GM12874 (cell line): ENCODE data around the gene SERF2.

Source experiments
- TF ChIP-seq, protein P1 (sequence below): IDR thresholded peaks from 2 replicates; pipeline ENCODE4 v1.5.1; 2011; ENCODE audit warnings: low read depth, mild to moderate bottlenecking, control low read depth, low read length, moderate library complexity; ENCODE audit not compliant: insufficient read depth

SERF2 gene

GRCh38 chr15:43769584-43770228, 22.4 kb upstream of the SERF2 start:
- TF ChIP-seq, protein P1, sequence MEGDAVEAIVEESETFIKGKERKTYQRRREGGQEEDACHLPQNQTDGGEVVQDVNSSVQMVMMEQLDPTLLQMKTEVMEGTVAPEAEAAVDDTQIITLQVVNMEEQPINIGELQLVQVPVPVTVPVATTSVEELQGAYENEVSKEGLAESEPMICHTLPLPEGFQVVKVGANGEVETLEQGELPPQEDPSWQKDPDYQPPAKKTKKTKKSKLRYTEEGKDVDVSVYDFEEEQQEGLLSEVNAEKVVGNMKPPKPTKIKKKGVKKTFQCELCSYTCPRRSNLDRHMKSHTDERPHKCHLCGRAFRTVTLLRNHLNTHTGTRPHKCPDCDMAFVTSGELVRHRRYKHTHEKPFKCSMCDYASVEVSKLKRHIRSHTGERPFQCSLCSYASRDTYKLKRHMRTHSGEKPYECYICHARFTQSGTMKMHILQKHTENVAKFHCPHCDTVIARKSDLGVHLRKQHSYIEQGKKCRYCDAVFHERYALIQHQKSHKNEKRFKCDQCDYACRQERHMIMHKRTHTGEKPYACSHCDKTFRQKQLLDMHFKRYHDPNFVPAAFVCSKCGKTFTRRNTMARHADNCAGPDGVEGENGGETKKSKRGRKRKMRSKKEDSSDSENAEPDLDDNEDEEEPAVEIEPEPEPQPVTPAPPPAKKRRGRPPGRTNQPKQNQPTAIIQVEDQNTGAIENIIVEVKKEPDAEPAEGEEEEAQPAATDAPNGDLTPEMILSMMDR, result peak; percentile 77

DNA sequence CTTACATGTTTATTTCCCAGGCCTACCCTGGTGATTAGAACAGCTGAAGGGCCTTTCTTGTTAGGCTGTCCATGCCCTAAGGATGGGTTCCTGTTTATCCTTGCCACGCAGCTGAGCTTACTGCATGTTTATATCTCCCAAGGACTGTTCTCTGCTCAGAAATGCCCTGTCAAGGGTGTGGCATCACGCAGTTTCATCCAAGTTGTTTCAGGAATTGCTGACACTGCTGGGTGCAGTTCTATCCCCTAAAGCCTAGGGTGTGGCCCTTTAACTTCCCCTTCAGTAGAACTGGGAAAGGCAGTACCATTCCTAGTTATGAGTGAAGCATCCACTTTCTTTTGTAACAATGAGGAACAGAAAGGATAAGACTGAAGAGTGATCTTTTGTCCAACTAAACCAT, 20.3 kb upstream of the SERF2 start:
- TF ChIP-seq, protein P1, result no peak

- TF ChIP-seq, protein P1, result no peak
These were observed 19.5 kb upstream of the SERF2 start for GRCh38 chr15:43772624-43773023.

GRCh38 chr15:43774062-43774461, 18.1 kb upstream of the SERF2 start:
- TF ChIP-seq, protein P1, result no peak

GRCh38 chr15:43775411-43775965, 16.6 kb upstream of the SERF2 start:
- TF ChIP-seq, protein P1, result no peak

GRCh38 chr15:43776101-43776717, 15.9 kb upstream of the SERF2 start:
- TF ChIP-seq, protein P1, result no peak

DNA sequence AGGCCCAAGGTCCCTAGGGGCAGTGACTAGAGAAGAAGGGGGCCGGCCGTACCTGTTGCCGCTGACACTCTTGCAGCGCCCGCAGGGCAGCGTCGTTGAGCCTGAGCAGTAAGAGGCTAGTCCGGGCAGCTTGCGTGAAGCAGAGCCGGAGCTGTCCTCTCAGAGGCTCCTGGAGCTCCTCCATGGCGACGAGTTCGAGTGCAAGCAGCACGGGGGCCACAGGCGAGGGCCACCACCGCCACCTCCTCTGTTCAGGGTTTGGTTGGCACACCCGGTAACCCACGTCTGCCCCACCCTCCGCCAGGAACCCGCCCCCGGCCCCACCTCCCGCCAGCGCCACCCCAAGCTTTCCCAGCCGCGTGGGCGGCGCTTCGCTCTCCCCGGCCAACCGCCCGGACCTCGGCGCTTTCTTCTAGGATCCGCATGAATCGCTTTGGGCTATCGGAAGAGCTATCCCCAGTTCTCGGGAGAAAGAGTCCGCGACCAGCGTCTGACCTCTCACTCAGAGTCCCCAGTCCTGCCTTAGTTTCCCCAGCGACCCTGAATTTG, 15.3 kb upstream of the SERF2 start, which contains the start of gene ELL3:
Gene ELL3, minus strand, starts transcription at position 249 of the 549 bp plus-strand sequence. Its CDS starts 65 bp downstream, at position 184.
- TF ChIP-seq, protein P1, result no peak
